ENCODE measurements around the gene GNPTG.

The GNPTG gene

GRCh38 chr16:1346422-1347285 is 5.1 kb upstream of the GNPTG start:
- in situ Hi-C loops (cut with MboI; ENCODE audit: low sequenced_read_pairs): no loop called here

- in situ Hi-C loops (cut with MboI; ENCODE audit: low sequenced_read_pairs): no loop called here
These were observed 4.4 kb upstream of the GNPTG start for GRCh38 chr16:1347286-1347855.

GRCh38 chr16:1347962-1348361 is 3.8 kb upstream of the GNPTG start:
- in situ Hi-C loops (cut with MboI; ENCODE audit: low sequenced_read_pairs): no loop called here

- in situ Hi-C loops (cut with MboI; ENCODE audit: low sequenced_read_pairs): no loop called here
These were observed 3.3 kb upstream of the GNPTG start for GRCh38 chr16:1348441-1348840.

GRCh38 chr16:1348926-1349325 is 2.8 kb upstream of the GNPTG start:
- in situ Hi-C loops (cut with MboI; ENCODE audit: low sequenced_read_pairs): no loop called here

- in situ Hi-C loops (cut with MboI; ENCODE audit: low sequenced_read_pairs): no loop called here
These were observed 2.4 kb upstream of the GNPTG start for GRCh38 chr16:1349351-1349750.

- in situ Hi-C loops (cut with MboI; ENCODE audit: low sequenced_read_pairs): no loop called here
These were observed 1.8 kb upstream of the GNPTG start for GRCh38 chr16:1349951-1350350.

GRCh38 chr16:1350691-1351090 is 1.0 kb upstream of the GNPTG start:
- in situ Hi-C loops (cut with MboI; ENCODE audit: low sequenced_read_pairs): no loop called here

- in situ Hi-C loops (cut with MboI; ENCODE audit: low sequenced_read_pairs): no loop called here
These were observed 533 bp upstream of the GNPTG start for GRCh38 chr16:1351215-1351581.

- in situ Hi-C loops (cut with MboI; ENCODE audit: low sequenced_read_pairs): no loop called here
These were observed 3.2 kb downstream of the GNPTG start for GRCh38 chr16:1354815-1355540.

GRCh38 chr16:1355591-1355990 is 3.9 kb downstream of the GNPTG start:
- in situ Hi-C loops (cut with MboI; ENCODE audit: low sequenced_read_pairs): no loop called here

- in situ Hi-C loops (cut with MboI; ENCODE audit: low sequenced_read_pairs): no loop called here
These were observed 4.5 kb downstream of the GNPTG start for GRCh38 chr16:1356061-1356900.

- in situ Hi-C loops (cut with MboI; ENCODE audit: low sequenced_read_pairs): no loop called here
These were observed 6.3 kb downstream of the GNPTG start for GRCh38 chr16:1357906-1358566.

GRCh38 chr16:1361685-1362360 is 10.1 kb downstream of the GNPTG start:
- in situ Hi-C loops (cut with MboI; ENCODE audit: low sequenced_read_pairs): no loop called here

GRCh38 chr16:1362807-1363206 is 11.1 kb downstream of the GNPTG start:
- in situ Hi-C loops (cut with MboI; ENCODE audit: low sequenced_read_pairs): no loop called here

GRCh38 chr16:1363501-1364041 is 11.8 kb downstream of the GNPTG start:
- in situ Hi-C loops (cut with MboI; ENCODE audit: low sequenced_read_pairs): no loop called here

- in situ Hi-C loops (cut with MboI; ENCODE audit: low sequenced_read_pairs): no loop called here
These were observed 12.8 kb downstream of the GNPTG start for GRCh38 chr16:1364510-1364909.

- in situ Hi-C loops (cut with MboI; ENCODE audit: low sequenced_read_pairs): no loop called here
These were observed 14.5 kb downstream of the GNPTG start for GRCh38 chr16:1366060-1366711.

GRCh38 chr16:1366712-1367299 is 15.1 kb downstream of the GNPTG start:
- in situ Hi-C loops (cut with MboI; ENCODE audit: low sequenced_read_pairs): no loop called here
